ENCODE measurements around the gene HFE. TPM values are rescaled to one million over a fixed set of nuclear protein-coding genes. Genes with fewer than 3 reads are reported as not detected.

HFE gene
- total RNA-seq, 4 donors from 2014 or later, result 2.1 to 4.2 (median 3.6) TPM

DNA sequence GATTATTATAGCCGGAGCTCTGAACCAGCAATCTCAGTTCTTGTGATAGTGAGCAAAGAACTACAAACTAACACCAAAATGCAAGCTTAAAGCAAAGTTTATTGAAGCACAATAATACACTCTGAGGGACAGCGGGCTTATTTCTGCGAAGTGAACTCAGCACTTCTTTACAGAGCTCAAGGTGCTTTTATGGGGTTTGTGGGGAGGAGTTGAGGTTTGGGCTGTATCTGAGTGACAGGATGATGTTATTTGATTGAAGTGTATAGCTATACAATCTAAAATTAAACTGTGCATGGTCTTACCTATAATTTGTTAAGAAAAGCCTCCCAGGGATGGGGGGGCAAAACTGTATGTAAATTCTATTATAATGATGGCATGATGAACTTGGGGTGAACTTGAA is 1.0 kb upstream of the HFE start:
- Histone ChIP-seq H3K4me1 (peaks cover 26% of the 10 kb centered on the region), H3K36me3 (no peaks in the 10 kb centered on the region), H3K4me3 (no peak overlapping the region), H3K27ac (no peak overlapping the region), H3K27me3 (no peaks in the 10 kb centered on the region), H3K9me3 (no peaks in the 10 kb centered on the region)
- TF ChIP-seq EP300 (IDR thresholded peaks at IDR 0.05), result no peak
- no peak for TF ChIP-seq POLR2AphosphoS5 (IDR thresholded peaks at IDR 0.05)
- TF ChIP-seq POLR2A (IDR thresholded peaks at IDR 0.05), result no peak
- TF ChIP-seq, protein P1, sequence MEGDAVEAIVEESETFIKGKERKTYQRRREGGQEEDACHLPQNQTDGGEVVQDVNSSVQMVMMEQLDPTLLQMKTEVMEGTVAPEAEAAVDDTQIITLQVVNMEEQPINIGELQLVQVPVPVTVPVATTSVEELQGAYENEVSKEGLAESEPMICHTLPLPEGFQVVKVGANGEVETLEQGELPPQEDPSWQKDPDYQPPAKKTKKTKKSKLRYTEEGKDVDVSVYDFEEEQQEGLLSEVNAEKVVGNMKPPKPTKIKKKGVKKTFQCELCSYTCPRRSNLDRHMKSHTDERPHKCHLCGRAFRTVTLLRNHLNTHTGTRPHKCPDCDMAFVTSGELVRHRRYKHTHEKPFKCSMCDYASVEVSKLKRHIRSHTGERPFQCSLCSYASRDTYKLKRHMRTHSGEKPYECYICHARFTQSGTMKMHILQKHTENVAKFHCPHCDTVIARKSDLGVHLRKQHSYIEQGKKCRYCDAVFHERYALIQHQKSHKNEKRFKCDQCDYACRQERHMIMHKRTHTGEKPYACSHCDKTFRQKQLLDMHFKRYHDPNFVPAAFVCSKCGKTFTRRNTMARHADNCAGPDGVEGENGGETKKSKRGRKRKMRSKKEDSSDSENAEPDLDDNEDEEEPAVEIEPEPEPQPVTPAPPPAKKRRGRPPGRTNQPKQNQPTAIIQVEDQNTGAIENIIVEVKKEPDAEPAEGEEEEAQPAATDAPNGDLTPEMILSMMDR (IDR thresholded peaks at IDR 0.05), result no peak
- DNase-seq (ENCODE audit: low spot score in 2 of 2), result no peak
- WGBS, result 92% methylated on average over 3 of the region's 3 CpGs

DNA sequence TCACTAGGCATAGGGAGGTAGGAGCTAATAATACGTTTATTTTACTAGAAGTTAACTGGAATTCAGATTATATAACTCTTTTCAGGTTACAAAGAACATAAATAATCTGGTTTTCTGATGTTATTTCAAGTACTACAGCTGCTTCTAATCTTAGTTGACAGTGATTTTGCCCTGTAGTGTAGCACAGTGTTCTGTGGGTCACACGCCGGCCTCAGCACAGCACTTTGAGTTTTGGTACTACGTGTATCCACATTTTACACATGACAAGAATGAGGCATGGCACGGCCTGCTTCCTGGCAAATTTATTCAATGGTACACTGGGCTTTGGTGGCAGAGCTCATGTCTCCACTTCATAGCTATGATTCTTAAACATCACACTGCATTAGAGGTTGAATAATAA is 1.1 kb downstream of the HFE start:
- WGBS, result 37% methylated on average over 5 of the region's 5 CpGs
- H3K27ac ChIP-seq, result peak overlapping the region; percentile 88
- no peaks in the 10 kb centered on the region for H3K36me3 ChIP-seq
- TF ChIP-seq POLR2AphosphoS5 (IDR thresholded peaks at IDR 0.05) (no peak), EP300 (IDR thresholded peaks at IDR 0.05) (no peak), POLR2A (IDR thresholded peaks at IDR 0.05) (no peak)
- TF ChIP-seq, protein P1 (IDR thresholded peaks at IDR 0.05), result no peak
- DNase-seq (ENCODE audit: low spot score in 2 of 2), result no peak
- H3K4me3 ChIP-seq, result peak overlapping the region; percentile 81
- no peaks in the 10 kb centered on the region for H3K9me3 ChIP-seq
- peaks cover 26% of the 10 kb centered on the region for H3K4me1 ChIP-seq
- H3K27me3 ChIP-seq, result no peaks in the 10 kb centered on the region

DNA sequence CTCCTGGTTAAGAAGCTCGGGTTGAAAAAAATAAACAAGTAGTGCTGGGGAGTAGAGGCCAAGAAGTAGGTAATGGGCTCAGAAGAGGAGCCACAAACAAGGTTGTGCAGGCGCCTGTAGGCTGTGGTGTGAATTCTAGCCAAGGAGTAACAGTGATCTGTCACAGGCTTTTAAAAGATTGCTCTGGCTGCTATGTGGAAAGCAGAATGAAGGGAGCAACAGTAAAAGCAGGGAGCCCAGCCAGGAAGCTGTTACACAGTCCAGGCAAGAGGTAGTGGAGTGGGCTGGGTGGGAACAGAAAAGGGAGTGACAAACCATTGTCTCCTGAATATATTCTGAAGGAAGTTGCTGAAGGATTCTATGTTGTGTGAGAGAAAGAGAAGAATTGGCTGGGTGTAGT is 2.0 kb downstream of the HFE start:
- H3K27ac ChIP-seq, result no peak overlapping the region
- H3K9me3 ChIP-seq, result no peaks in the 10 kb centered on the region
- peaks cover 26% of the 10 kb centered on the region for H3K4me1 ChIP-seq
- H3K4me3 ChIP-seq, result no peak overlapping the region
- WGBS, result 60% methylated on average over 2 of the region's 2 CpGs
- DNase-seq (ENCODE audit: low spot score in 2 of 2), result no peak
- no peaks in the 10 kb centered on the region for H3K36me3 ChIP-seq
- TF ChIP-seq POLR2AphosphoS5 (IDR thresholded peaks at IDR 0.05) (no peak), POLR2A (IDR thresholded peaks at IDR 0.05) (no peak), EP300 (IDR thresholded peaks at IDR 0.05) (no peak)
- TF ChIP-seq, protein P1 (IDR thresholded peaks at IDR 0.05), result no peak
- no peaks in the 10 kb centered on the region for H3K27me3 ChIP-seq

DNA sequence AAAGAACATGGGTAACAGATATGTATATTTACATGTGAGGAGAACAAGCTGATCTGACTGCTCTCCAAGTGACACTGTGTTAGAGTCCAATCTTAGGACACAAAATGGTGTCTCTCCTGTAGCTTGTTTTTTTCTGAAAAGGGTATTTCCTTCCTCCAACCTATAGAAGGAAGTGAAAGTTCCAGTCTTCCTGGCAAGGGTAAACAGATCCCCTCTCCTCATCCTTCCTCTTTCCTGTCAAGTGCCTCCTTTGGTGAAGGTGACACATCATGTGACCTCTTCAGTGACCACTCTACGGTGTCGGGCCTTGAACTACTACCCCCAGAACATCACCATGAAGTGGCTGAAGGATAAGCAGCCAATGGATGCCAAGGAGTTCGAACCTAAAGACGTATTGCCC is 5.2 kb downstream of the HFE start:
- no peak overlapping the region for H3K4me3 ChIP-seq
- H3K4me1 ChIP-seq, result peaks cover 17% of the 10 kb centered on the region
- TF ChIP-seq, protein P1 (IDR thresholded peaks at IDR 0.05), result no peak
- TF ChIP-seq POLR2A (IDR thresholded peaks at IDR 0.05), result no peak
- H3K27me3 ChIP-seq, result no peaks in the 10 kb centered on the region
- H3K36me3 ChIP-seq, result no peaks in the 10 kb centered on the region
- 91% methylated on average over 4 of the region's 4 CpGs for WGBS
- H3K9me3 ChIP-seq, result no peaks in the 10 kb centered on the region
- no peak overlapping the region for H3K27ac ChIP-seq
- DNase-seq (ENCODE audit: low spot score in 2 of 2), result no peak

DNA sequence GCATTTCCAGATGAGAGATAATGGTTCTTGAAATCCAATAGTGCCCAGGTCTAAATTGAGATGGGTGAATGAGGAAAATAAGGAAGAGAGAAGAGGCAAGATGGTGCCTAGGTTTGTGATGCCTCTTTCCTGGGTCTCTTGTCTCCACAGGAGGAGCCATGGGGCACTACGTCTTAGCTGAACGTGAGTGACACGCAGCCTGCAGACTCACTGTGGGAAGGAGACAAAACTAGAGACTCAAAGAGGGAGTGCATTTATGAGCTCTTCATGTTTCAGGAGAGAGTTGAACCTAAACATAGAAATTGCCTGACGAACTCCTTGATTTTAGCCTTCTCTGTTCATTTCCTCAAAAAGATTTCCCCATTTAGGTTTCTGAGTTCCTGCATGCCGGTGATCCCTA is 6.8 kb downstream of the HFE start:
- 76% methylated on average over 5 of the region's 5 CpGs for WGBS
- H3K36me3 ChIP-seq, result no peaks in the 10 kb centered on the region
- DNase-seq (ENCODE audit: low spot score in 2 of 2), result no peak
- no peak overlapping the region for H3K4me3 ChIP-seq
- H3K27me3 ChIP-seq, result no peaks in the 10 kb centered on the region
- no peak for TF ChIP-seq POLR2AphosphoS5 (IDR thresholded peaks at IDR 0.05)
- no peak for TF ChIP-seq EP300 (IDR thresholded peaks at IDR 0.05)
- TF ChIP-seq POLR2A (IDR thresholded peaks at IDR 0.05), result no peak
- TF ChIP-seq, protein P1 (IDR thresholded peaks at IDR 0.05), result no peak
- no peaks in the 10 kb centered on the region for H3K9me3 ChIP-seq
- H3K27ac ChIP-seq, result no peak overlapping the region
- peaks cover 4% of the 10 kb centered on the region for H3K4me1 ChIP-seq

Measured in suprapubic skin (tissue), 4 donors.